Measurements from ENCODE around the gene ISY1. TPM values are rescaled to one million over a fixed set of nuclear protein-coding genes. Genes with fewer than 3 reads are reported as not detected.
"Not testable (repeated sequence)": the region's sequence is repeated elsewhere in the genome, so short reads cannot be mapped to it uniquely, and the experiment has no call there.

The ISY1 gene
- total RNA-seq, 1 experiment from 2014 or later: 62.3 TPM

- no peak for DNase-seq
- TF ChIP-seq, protein P1, sequence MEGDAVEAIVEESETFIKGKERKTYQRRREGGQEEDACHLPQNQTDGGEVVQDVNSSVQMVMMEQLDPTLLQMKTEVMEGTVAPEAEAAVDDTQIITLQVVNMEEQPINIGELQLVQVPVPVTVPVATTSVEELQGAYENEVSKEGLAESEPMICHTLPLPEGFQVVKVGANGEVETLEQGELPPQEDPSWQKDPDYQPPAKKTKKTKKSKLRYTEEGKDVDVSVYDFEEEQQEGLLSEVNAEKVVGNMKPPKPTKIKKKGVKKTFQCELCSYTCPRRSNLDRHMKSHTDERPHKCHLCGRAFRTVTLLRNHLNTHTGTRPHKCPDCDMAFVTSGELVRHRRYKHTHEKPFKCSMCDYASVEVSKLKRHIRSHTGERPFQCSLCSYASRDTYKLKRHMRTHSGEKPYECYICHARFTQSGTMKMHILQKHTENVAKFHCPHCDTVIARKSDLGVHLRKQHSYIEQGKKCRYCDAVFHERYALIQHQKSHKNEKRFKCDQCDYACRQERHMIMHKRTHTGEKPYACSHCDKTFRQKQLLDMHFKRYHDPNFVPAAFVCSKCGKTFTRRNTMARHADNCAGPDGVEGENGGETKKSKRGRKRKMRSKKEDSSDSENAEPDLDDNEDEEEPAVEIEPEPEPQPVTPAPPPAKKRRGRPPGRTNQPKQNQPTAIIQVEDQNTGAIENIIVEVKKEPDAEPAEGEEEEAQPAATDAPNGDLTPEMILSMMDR (conservative IDR thresholded peaks at IDR 0.05): no peak
- no peak for TF ChIP-seq EZH2 (IDR thresholded peaks at IDR 0.05; ENCODE audit: low read depth)
- Histone ChIP-seq H3F3A (ENCODE audit: insufficient read depth, low read depth) (peaks cover 8% of the 10 kb centered on the region; the same call in 1 of the 2 replicates), H3K27me3 (ENCODE audit: insufficient read depth, low read depth) (no peaks in the 10 kb centered on the region), H3K27ac (no peak overlapping the region), H3K36me3 (ENCODE audit: low read depth) (0 out of 2 replicates have a peak, but pooled peaks cover 7% of the 10 kb centered on the region), H4K20me1 (ENCODE audit: insufficient read depth) (peaks cover 17% of the 10 kb centered on the region), H3K9me3 (ENCODE audit: insufficient read depth, low read depth) (no peaks in the 10 kb centered on the region), H2AFZ (no peak overlapping the region), H3K4me2 (no peak overlapping the region), H3K79me2 (ENCODE audit: low read depth) (peaks cover 34% of the 10 kb centered on the region), H3K9me2 (ENCODE audit: insufficient read depth) (no peaks in the 10 kb centered on the region), H3K4me3 (no peak overlapping the region), H3K4me1 (replicated peaks; ENCODE audit: insufficient read depth) (peaks cover 12% of the 10 kb centered on the region)
- no TSS peak for BruUV-seq (replicated peaks)
- ChIA-PET POLR2A (ENCODE audit: unreplicated experiment) (no interaction called here), CTCF (no interaction called here)
- intact Hi-C loops (cut with micrococcal nuclease; ENCODE audit: unreplicated experiment): no loop called here
Measured at GRCh38 chr3:129114455-129114854, 46.4 kb downstream of the ISY1 start.

GRCh38 chr3:129112308-129113052, 48.4 kb downstream of the ISY1 start:
- BruUV-seq (replicated peaks): no TSS peak

DNA sequence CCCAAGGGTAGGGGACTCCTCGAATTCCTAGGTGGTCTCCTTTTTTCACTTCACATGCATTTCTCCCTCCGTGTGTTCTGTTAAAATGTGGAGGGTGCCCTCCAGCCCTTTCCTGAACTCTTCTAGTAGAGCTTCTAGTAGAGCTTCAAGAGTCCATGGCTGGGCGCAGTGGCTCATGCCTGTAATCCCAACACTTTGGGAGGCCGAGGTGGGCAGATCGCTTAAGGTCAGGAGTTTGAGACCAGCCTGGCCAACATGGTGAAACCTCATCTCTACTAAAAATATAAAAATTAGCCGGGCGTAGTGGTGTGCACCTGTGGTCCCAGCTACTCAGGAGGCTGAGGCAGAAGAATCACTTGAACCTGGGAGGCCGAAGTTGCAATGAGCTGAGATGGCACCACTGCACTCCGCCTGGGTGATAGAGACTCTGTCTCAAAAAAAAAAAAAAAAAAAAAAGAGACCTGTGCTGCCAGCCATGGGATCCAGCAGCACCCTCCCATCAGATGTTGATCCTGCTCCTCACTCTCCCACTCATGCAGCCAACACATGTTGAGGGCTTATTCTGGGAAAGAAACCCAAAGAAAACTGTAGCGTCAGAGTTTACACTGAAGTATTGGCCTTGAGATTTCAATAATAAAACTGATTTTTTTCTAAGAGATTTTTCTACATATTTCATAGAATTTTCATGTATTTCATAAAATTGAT, 49.6 kb downstream of the ISY1 start:
- H3K9me3 ChIP-seq (ENCODE audit: insufficient read depth, low read depth); BruUV-seq (replicated peaks); H3K36me3 ChIP-seq (ENCODE audit: low read depth); H3K27ac ChIP-seq; DNase-seq; H3K4me1 ChIP-seq (replicated peaks; ENCODE audit: insufficient read depth); H3K27me3 ChIP-seq (ENCODE audit: insufficient read depth, low read depth); H3K4me3 ChIP-seq; H3K4me2 ChIP-seq; H3K79me2 ChIP-seq (ENCODE audit: low read depth); H2AFZ ChIP-seq; H3K9me2 ChIP-seq (ENCODE audit: insufficient read depth); intact Hi-C loops (cut with micrococcal nuclease; ENCODE audit: unreplicated experiment); H3F3A ChIP-seq (ENCODE audit: insufficient read depth, low read depth); CTCF ChIA-PET; POLR2A ChIA-PET (ENCODE audit: unreplicated experiment): not testable (repeated sequence)
- peaks cover 24% of the 10 kb centered on the region for H4K20me1 ChIP-seq (ENCODE audit: insufficient read depth)

More at GRCh38 chr3:129112308-129113052, 48.4 kb downstream of the ISY1 start:
- ChIA-PET CTCF (interaction anchor here (0.5 kb wide), 1 partner anchor 142 kb away, joined by 5 read pairs; no protein-coding TSS in a partner anchor), POLR2A (ENCODE audit: unreplicated experiment) (no interaction called here)
- H3K79me2 ChIP-seq (ENCODE audit: low read depth): peaks cover 14% of the 10 kb centered on the region; the same call in 1 of the 2 replicates
- intact Hi-C loops (cut with micrococcal nuclease; ENCODE audit: unreplicated experiment): no loop called here
- no peak overlapping the region for H2AFZ ChIP-seq
- no peaks in the 10 kb centered on the region for H3K9me3 ChIP-seq (ENCODE audit: insufficient read depth, low read depth)
- H3K4me3 ChIP-seq: no peak overlapping the region
- H3K27ac ChIP-seq: no peak overlapping the region
- no peak for TF ChIP-seq EZH2 (IDR thresholded peaks at IDR 0.05; ENCODE audit: low read depth)
- TF ChIP-seq, protein P1 (conservative IDR thresholded peaks at IDR 0.05): no peak
- H3K9me2 ChIP-seq (ENCODE audit: insufficient read depth): no peaks in the 10 kb centered on the region
- no peaks in the 10 kb centered on the region for H3K27me3 ChIP-seq (ENCODE audit: insufficient read depth, low read depth)
- peaks cover 15% of the 10 kb centered on the region for H4K20me1 ChIP-seq (ENCODE audit: insufficient read depth)
- H3K36me3 ChIP-seq (ENCODE audit: low read depth): 0 out of 2 replicates have a peak, but pooled peaks cover 3% of the 10 kb centered on the region
- DNase-seq: no peak
- no peak overlapping the region for H3K4me2 ChIP-seq
- no peaks in the 10 kb centered on the region for H3F3A ChIP-seq (ENCODE audit: insufficient read depth, low read depth)
- no peaks in the 10 kb centered on the region for H3K4me1 ChIP-seq (replicated peaks; ENCODE audit: insufficient read depth)
